ENCODE measurements around the gene RNF208. TPM values are rescaled to one million over a fixed set of nuclear protein-coding genes. Genes with fewer than 3 reads are reported as not detected.

RNF208 gene
- total RNA-seq, 2 donors from 2014 or later: 3.7 TPM; not detected in 1

DNA sequence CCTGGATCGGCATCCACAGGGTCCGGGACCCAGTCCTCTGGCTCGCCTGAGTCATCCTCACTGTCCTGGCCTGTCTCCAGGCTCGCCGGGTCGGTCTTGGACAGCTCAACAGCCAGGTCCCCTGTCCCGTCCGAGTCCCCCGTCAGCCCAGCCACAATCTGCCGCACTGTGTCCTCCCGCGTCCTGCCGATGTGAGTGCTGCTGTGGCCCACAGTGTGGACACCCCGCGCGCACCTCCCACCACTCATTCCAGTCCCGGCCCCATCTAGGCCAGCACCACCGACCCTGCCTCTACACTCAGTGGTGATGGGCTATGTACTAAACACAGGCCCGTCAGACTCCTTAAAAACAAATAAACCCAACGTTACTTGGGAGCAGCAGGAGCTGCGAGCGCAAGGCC is 40.4 kb downstream of the RNF208 start:
- Histone ChIP-seq H3K4me1 (ENCODE audit: control insufficient read depth in 1 of 2, low read depth in 2 of 2) (peaks cover 7 to 9% of the 10 kb centered on the region in 2 donors), H3K27ac (no peak overlapping the region), H3K9me3 (no peaks in the 10 kb centered on the region), H3K36me3 (peaks cover 59% of the 10 kb centered on the region), H3K4me3 (no peak overlapping the region), H3K27me3 (replicated peaks; ENCODE audit: insufficient read depth) (no peaks in the 10 kb centered on the region)
- ATAC-seq (ENCODE audit: insufficient number of reproducible peaks, low FRiP score, low read depth) (no peak), DNase-seq (ENCODE audit: low spot score) (no peak)
- TF ChIP-seq, protein P1, sequence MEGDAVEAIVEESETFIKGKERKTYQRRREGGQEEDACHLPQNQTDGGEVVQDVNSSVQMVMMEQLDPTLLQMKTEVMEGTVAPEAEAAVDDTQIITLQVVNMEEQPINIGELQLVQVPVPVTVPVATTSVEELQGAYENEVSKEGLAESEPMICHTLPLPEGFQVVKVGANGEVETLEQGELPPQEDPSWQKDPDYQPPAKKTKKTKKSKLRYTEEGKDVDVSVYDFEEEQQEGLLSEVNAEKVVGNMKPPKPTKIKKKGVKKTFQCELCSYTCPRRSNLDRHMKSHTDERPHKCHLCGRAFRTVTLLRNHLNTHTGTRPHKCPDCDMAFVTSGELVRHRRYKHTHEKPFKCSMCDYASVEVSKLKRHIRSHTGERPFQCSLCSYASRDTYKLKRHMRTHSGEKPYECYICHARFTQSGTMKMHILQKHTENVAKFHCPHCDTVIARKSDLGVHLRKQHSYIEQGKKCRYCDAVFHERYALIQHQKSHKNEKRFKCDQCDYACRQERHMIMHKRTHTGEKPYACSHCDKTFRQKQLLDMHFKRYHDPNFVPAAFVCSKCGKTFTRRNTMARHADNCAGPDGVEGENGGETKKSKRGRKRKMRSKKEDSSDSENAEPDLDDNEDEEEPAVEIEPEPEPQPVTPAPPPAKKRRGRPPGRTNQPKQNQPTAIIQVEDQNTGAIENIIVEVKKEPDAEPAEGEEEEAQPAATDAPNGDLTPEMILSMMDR (IDR thresholded peaks at IDR 0.05): no peak

DNA sequence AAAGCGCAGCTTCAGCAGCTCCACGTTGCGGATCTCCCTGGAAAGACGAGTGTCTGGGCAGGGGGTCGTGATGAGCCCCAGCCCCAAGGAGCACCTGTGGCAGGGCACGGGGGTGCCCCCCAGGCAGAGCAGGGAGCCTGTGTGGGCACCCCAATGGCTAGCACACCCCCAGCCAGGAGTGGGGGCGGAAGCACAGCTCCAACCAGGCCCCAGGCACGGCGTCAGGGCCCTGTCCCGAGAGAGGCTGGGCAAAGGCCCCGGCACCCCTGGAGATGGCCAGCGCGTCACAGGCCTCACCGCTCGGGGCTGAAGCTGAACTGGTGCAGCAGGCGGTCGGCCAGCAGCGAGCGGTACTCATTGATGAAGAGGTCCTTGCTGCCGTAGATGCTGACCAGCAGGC is 41.5 kb downstream of the RNF208 start:
- no peak for DNase-seq (ENCODE audit: low spot score)
- Histone ChIP-seq H3K4me3 (no peak overlapping the region), H3K27me3 (replicated peaks; ENCODE audit: insufficient read depth) (no peaks in the 10 kb centered on the region), H3K9me3 (no peaks in the 10 kb centered on the region), H3K4me1 (ENCODE audit: control insufficient read depth in 1 of 2, low read depth in 2 of 2) (no peaks in the 10 kb centered on the region), H3K27ac (no peak overlapping the region), H3K36me3 (peaks cover 55% of the 10 kb centered on the region)
- ATAC-seq (ENCODE audit: insufficient number of reproducible peaks, low FRiP score, low read depth): no peak
- TF ChIP-seq, protein P1 (IDR thresholded peaks at IDR 0.05): no peak

DNA sequence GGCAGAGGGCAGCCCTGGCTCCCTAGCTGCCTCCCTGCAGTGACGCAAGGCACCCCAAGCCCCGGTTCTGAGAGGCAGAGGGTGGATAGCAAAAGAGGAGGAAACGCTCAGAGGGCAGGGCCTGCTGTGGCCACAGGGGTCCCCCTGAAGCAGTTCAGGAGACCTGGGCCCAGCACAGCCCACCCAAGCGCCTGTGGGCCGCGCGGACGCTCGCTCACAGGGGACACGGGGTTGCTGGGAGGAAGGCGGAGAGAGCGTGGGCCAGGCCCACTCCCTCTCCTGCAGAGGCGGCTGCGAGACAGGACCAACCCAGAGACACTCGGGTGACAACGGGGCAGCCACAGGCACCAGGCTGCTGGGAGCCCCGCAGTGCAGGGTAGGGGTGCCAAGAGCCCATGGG is 42.3 kb downstream of the RNF208 start:
- Histone ChIP-seq H3K9me3 (no peaks in the 10 kb centered on the region), H3K27me3 (replicated peaks; ENCODE audit: insufficient read depth) (no peaks in the 10 kb centered on the region), H3K36me3 (peaks cover 55% of the 10 kb centered on the region), H3K4me1 (ENCODE audit: control insufficient read depth in 1 of 2, low read depth in 2 of 2) (no peaks in the 10 kb centered on the region), H3K27ac (no peak overlapping the region), H3K4me3 (no peak overlapping the region)
- DNase-seq (ENCODE audit: low spot score): no peak
- TF ChIP-seq, protein P1 (IDR thresholded peaks at IDR 0.05): no peak
- ATAC-seq (ENCODE audit: insufficient number of reproducible peaks, low FRiP score, low read depth): no peak

DNA sequence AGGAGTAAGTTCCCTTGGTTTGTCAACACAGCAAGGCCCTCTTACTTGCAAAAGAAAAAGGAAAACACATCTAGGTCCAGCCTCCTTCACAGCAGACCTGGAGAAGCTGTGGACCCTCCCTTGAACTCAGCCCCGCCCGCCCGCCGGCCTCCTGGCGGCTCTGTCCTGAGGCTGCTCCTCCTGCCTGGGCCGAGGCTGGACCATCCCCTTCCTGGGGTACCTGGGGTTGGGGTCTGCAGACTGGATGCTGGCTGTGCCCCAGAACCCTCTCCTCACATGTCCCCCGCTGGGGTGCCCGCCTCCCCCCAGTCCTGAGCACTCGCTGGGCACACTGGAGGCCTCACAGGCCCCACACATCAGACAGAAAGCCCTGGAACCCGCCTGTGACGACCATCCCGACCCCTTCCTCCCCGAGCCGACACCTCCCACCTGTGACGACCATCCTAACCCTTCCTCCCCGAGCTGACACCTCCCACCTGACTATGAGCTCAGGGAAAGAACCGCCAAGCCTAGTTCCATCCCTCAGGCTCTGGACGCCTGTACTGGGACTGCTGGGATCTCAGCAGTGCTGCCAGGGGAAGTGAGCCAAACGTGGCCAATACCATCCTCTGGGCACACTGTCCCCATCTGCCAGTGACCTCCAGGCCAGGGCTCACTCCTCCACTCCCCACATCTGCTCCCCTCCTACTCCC is 43.0 kb downstream of the RNF208 start:
- Histone ChIP-seq H3K36me3 (peaks cover 48% of the 10 kb centered on the region), H3K27me3 (replicated peaks; ENCODE audit: insufficient read depth) (no peaks in the 10 kb centered on the region), H3K4me1 (ENCODE audit: control insufficient read depth in 1 of 2, low read depth in 2 of 2) (no peaks in the 10 kb centered on the region), H3K9me3 (no peaks in the 10 kb centered on the region), H3K27ac (no peak overlapping the region), H3K4me3 (no peak overlapping the region)
- TF ChIP-seq, protein P1 (IDR thresholded peaks at IDR 0.05): no peak
- DNase-seq (ENCODE audit: low spot score) (no peak), ATAC-seq (ENCODE audit: insufficient number of reproducible peaks, low FRiP score, low read depth) (no peak)

DNA sequence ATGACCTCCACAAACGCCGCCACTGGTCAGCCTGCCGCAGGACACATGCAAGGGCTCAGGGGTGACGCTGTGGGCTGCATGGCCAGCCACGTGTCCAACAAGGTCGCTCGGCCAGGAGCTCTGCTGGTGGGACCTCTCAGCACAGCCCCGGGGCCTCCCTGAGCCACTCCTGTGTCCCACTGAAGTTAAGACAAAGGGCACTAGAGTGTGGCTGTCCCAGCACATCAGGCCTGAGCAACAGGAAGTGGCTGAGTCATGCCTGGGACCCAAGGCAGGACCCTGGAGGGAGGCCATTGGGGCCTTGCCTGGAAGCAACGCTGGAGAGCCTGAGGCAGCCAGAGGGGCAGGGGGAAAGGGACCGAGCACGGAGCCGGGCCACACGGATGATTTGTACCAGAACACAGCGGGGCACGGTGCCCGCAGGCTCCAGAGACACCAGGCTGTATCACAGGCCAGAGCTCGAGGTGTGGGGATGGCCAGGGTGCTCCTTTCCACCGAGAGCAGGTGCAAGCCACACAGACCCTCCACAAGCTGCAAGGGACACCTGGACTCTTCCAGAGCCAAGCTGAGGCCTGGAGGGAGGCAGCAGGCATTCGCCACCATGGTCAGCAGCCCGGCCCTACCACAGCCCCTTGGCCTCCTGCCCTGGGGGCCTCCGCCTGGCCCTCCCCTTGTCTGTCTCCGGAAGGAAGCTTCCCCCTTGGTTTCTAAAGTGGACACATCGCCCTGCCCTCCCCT is 43.7 kb downstream of the RNF208 start:
- no peaks in the 10 kb centered on the region for H3K9me3 ChIP-seq
- H3K4me1 ChIP-seq (ENCODE audit: control insufficient read depth in 1 of 2, low read depth in 2 of 2): no peaks in the 10 kb centered on the region
- no peak for ATAC-seq (ENCODE audit: insufficient number of reproducible peaks, low FRiP score, low read depth)
- no peaks in the 10 kb centered on the region for H3K27me3 ChIP-seq (replicated peaks; ENCODE audit: insufficient read depth)
- peaks cover 41% of the 10 kb centered on the region for H3K36me3 ChIP-seq
- TF ChIP-seq, protein P1 (IDR thresholded peaks at IDR 0.05): no peak
- DNase-seq (ENCODE audit: low spot score): no peak
- no peak overlapping the region for H3K4me3 ChIP-seq
- no peak overlapping the region for H3K27ac ChIP-seq

All from thoracic aorta (tissue), 2 donors.